SK-N-SH treated with all-trans-retinoic acid at 6 μM for 48 hours (cell line): Measurements from ENCODE around the gene ARFGEF2.

Experiments
- ATAC-seq: fragments of 200-7000 bp; cut with Tn5 transposase; 3 replicates; pipeline ENCODE4 v1.9.1; 2020; ENCODE audit warnings: mild to moderate bottlenecking, moderate library complexity
- ARNTL ChIP-seq: fragments of 450-650 bp; formaldehyde crosslinking; IDR thresholded peaks from 2 replicates; pipeline ENCODE4 v1.5.0; 2020; ENCODE audit warnings: low read depth, mild to moderate bottlenecking, moderate library complexity, borderline replicate concordance
- BACH2 ChIP-seq: fragments of 250-450 bp; sonication (Bioruptor Pico); IDR thresholded peaks from 2 replicates; pipeline ENCODE4 v1.9.0; 2021; ENCODE audit warnings: mild to moderate bottlenecking, borderline replicate concordance
- CSDC2 ChIP-seq: fragments of 250-450 bp; sonication (Bioruptor Pico); IDR thresholded peaks from 2 replicates; pipeline ENCODE4 v1.5.0; 2020; ENCODE audit warnings: mild to moderate bottlenecking, moderate library complexity
- GLIS3 ChIP-seq: fragments of 250-450 bp; sonication (Bioruptor Pico); IDR thresholded peaks from 2 replicates; pipeline ENCODE4 v1.5.0; 2020; ENCODE audit warnings: mild to moderate bottlenecking, moderate library complexity
- ISL1 ChIP-seq: fragments of 250-450 bp; sonication (Bioruptor Pico); IDR thresholded peaks from 2 replicates; pipeline ENCODE4 v2.1.2; 2022; ENCODE audit warnings: mild to moderate bottlenecking, moderate library complexity
- OSR1 ChIP-seq: fragments of 250-450 bp; sonication (Bioruptor Pico); IDR thresholded peaks from 2 replicates; pipeline ENCODE4 v1.8.0; 2022; ENCODE audit warnings: moderate library complexity, mild to moderate bottlenecking, inconsistent platforms
- PPARA ChIP-seq: fragments of 250-450 bp; sonication (Bioruptor Pico); IDR thresholded peaks from 2 replicates; pipeline ENCODE4 v1.5.0; 2020; ENCODE audit warnings: mild to moderate bottlenecking, borderline replicate concordance
- RARB ChIP-seq: fragments of 250-450 bp; sonication (Bioruptor Pico); IDR thresholded peaks from 2 replicates; pipeline ENCODE4 v1.8.0; 2021; ENCODE audit warnings: mild to moderate bottlenecking, moderate library complexity
- SNAI2 ChIP-seq: fragments of 250-450 bp; sonication (Bioruptor Pico); IDR thresholded peaks from 2 replicates; pipeline ENCODE4 v1.5.0; 2020; ENCODE audit warnings: mild to moderate bottlenecking, moderate library complexity
- TOX ChIP-seq: fragments of 250-450 bp; sonication (Bioruptor Pico); IDR thresholded peaks from 2 replicates; pipeline ENCODE4 v1.8.0; 2021; ENCODE audit warnings: mild to moderate bottlenecking, moderate library complexity, borderline replicate concordance
- ZC3H10 ChIP-seq: fragments of 250-450 bp; sonication (Bioruptor Pico); IDR thresholded peaks from 2 replicates; pipeline ENCODE4 v1.5.1; 2021; ENCODE audit warnings: mild to moderate bottlenecking, moderate library complexity
- ZFP30 ChIP-seq: fragments of 450-650 bp; formaldehyde crosslinking; IDR thresholded peaks from 2 replicates; pipeline ENCODE4 v1.5.0; 2022; ENCODE audit warnings: mild to moderate bottlenecking, moderate library complexity
- ZNF565 ChIP-seq: fragments of 450-650 bp; formaldehyde crosslinking; conservative IDR thresholded peaks from 2 replicates; pipeline ENCODE4 v1.5.0; 2020; ENCODE audit warnings: low read depth, mild to moderate bottlenecking, moderate library complexity
- TF ChIP-seq, protein P1 (sequence below): fragments of 250-450 bp; sonication (Bioruptor Pico); IDR thresholded peaks from 2 replicates; pipeline ENCODE4 v1.5.1; 2021; ENCODE audit warnings: mild to moderate bottlenecking, moderate library complexity
- TF ChIP-seq, protein P2 (sequence below): fragments of 250-450 bp; sonication (Bioruptor Pico); IDR thresholded peaks from 2 replicates; pipeline ENCODE4 v1.5.1; 2020; ENCODE audit warnings: low read depth, mild to moderate bottlenecking, moderate library complexity
- TF ChIP-seq, protein P3 (sequence below): fragments of 250-450 bp; sonication (Bioruptor Pico); IDR thresholded peaks from 2 replicates; pipeline ENCODE4 v1.8.0; 2021; ENCODE audit warnings: low read depth, mild to moderate bottlenecking, moderate library complexity, borderline replicate concordance
- TF ChIP-seq, protein P4 (sequence below): fragments of 250-450 bp; sonication (Bioruptor Pico); IDR thresholded peaks from 2 replicates; pipeline ENCODE4 v1.5.0; 2020; ENCODE audit warnings: mild to moderate bottlenecking, moderate library complexity
- TF ChIP-seq, protein P5 (sequence below): fragments of 250-450 bp; sonication (Bioruptor Pico); IDR thresholded peaks from 2 replicates; pipeline ENCODE4 v1.8.0; 2020; ENCODE audit warnings: mild to moderate bottlenecking, moderate library complexity, borderline replicate concordance

ARFGEF2 gene

DNA sequence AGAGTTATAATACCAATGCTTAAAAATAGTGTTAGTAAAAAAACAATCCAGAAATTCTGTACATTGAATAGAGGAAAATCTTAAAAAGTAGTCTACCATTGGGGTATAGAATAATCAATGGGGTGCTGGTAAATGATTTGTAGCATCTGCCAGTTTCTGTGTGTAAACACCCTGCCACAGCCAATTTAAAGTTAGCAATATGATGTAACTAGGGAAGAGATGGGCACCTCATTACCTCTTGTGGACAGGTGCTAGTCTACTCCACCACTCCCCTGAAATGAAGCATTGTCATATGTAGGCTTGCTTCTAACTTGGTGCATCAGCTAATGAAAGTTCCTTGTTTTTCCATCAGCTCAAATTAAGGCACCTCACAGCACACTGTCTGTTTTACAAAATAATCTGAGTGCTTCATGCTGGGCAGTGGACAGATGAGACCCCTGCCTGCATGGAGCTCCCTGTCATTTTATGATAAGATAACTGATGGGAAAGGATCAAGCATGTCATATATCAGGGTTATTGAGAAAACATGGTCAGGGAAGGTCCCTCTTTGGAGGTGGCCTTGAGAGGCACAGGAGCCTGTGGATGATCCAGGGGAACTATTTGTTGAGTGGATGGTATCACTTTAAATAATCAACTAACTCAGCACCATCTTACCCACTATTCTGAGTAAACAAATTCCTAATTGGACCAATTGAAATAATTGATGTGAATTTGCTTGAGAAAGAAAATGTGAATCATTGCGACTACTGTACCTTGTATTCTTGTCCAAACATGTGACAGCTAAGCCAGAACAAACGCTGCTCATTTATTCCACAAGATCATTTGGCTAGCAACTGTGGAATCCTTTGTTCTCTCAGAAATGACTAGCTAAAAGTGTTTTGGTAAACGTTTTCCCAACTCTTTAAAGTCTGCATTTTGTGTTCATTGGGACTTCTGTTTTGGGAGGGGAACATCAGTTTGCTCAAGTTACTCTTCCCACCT, 78.7 kb downstream of the ARFGEF2 start:
- TF ChIP-seq CSDC2 (CRISPR knock-in tag), result no peak
- TF ChIP-seq ZNF565, result no peak
- no peak for TF ChIP-seq TOX (CRISPR knock-in tag)
- TF ChIP-seq, protein P1, sequence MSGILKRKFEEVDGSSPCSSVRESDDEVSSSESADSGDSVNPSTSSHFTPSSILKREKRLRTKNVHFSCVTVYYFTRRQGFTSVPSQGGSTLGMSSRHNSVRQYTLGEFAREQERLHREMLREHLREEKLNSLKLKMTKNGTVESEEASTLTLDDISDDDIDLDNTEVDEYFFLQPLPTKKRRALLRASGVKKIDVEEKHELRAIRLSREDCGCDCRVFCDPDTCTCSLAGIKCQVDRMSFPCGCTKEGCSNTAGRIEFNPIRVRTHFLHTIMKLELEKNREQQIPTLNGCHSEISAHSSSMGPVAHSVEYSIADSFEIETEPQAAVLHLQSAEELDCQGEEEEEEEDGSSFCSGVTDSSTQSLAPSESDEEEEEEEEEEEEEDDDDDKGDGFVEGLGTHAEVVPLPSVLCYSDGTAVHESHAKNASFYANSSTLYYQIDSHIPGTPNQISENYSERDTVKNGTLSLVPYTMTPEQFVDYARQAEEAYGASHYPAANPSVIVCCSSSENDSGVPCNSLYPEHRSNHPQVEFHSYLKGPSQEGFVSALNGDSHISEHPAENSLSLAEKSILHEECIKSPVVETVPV (CRISPR knock-in tag), result no peak
- TF ChIP-seq, protein P2, sequence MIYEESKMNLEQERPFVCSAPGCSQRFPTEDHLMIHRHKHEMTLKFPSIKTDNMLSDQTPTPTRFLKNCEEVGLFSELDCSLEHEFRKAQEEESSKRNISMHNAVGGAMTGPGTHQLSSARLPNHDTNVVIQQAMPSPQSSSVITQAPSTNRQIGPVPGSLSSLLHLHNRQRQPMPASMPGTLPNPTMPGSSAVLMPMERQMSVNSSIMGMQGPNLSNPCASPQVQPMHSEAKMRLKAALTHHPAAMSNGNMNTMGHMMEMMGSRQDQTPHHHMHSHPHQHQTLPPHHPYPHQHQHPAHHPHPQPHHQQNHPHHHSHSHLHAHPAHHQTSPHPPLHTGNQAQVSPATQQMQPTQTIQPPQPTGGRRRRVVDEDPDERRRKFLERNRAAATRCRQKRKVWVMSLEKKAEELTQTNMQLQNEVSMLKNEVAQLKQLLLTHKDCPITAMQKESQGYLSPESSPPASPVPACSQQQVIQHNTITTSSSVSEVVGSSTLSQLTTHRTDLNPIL (CRISPR knock-in tag), result no peak
- no peak for TF ChIP-seq ZC3H10 (CRISPR knock-in tag)
- TF ChIP-seq ISL1, result no peak
- TF ChIP-seq, protein P3, sequence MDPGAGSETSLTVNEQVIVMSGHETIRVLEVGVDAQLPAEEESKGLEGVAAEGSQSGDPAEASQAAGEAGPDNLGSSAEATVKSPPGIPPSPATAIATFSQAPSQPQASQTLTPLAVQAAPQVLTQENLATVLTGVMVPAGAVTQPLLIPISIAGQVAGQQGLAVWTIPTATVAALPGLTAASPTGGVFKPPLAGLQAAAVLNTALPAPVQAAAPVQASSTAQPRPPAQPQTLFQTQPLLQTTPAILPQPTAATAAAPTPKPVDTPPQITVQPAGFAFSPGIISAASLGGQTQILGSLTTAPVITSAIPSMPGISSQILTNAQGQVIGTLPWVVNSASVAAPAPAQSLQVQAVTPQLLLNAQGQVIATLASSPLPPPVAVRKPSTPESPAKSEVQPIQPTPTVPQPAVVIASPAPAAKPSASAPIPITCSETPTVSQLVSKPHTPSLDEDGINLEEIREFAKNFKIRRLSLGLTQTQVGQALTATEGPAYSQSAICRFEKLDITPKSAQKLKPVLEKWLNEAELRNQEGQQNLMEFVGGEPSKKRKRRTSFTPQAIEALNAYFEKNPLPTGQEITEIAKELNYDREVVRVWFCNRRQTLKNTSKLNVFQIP, result no peak
- no peak for TF ChIP-seq ARNTL (CRISPR knock-in tag)
- TF ChIP-seq SNAI2 (CRISPR knock-in tag), result no peak
- ATAC-seq, result no peak

DNA sequence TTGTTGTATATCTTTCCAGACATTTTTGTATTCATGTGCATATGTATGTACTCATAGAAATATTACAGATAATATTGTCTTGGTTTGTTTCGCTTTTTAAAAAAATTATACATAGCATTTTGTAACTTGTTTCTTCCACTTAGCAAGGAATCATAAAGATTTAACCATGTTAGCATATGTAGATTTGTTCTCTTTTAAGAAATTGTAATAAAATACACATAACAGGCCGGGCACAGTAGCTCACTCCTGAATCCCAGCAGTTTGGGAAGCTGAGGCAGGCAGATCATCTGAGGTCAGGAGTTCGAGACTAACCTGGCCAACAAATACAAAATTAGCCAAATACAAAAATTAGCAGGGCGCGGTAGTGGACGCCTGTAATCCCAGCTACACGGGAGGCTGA, 80.2 kb downstream of the ARFGEF2 start:
- no peak for ATAC-seq
- TF ChIP-seq ZC3H10 (CRISPR knock-in tag) (no peak), PPARA (CRISPR knock-in tag) (no peak), SNAI2 (CRISPR knock-in tag) (no peak), ISL1 (no peak), RARB (CRISPR knock-in tag) (no peak), OSR1 (CRISPR knock-in tag) (no peak), ZFP30 (CRISPR knock-in tag) (no peak), GLIS3 (CRISPR knock-in tag) (no peak), BACH2 (CRISPR knock-in tag) (no peak), TOX (CRISPR knock-in tag) (no peak)
- TF ChIP-seq, protein P4, sequence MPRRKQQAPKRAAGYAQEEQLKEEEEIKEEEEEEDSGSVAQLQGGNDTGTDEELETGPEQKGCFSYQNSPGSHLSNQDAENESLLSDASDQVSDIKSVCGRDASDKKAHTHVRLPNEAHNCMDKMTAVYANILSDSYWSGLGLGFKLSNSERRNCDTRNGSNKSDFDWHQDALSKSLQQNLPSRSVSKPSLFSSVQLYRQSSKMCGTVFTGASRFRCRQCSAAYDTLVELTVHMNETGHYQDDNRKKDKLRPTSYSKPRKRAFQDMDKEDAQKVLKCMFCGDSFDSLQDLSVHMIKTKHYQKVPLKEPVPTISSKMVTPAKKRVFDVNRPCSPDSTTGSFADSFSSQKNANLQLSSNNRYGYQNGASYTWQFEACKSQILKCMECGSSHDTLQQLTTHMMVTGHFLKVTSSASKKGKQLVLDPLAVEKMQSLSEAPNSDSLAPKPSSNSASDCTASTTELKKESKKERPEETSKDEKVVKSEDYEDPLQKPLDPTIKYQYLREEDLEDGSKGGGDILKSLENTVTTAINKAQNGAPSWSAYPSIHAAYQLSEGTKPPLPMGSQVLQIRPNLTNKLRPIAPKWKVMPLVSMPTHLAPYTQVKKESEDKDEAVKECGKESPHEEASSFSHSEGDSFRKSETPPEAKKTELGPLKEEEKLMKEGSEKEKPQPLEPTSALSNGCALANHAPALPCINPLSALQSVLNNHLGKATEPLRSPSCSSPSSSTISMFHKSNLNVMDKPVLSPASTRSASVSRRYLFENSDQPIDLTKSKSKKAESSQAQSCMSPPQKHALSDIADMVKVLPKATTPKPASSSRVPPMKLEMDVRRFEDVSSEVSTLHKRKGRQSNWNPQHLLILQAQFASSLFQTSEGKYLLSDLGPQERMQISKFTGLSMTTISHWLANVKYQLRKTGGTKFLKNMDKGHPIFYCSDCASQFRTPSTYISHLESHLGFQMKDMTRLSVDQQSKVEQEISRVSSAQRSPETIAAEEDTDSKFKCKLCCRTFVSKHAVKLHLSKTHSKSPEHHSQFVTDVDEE (CRISPR knock-in tag), result no peak
- TF ChIP-seq, protein P5, sequence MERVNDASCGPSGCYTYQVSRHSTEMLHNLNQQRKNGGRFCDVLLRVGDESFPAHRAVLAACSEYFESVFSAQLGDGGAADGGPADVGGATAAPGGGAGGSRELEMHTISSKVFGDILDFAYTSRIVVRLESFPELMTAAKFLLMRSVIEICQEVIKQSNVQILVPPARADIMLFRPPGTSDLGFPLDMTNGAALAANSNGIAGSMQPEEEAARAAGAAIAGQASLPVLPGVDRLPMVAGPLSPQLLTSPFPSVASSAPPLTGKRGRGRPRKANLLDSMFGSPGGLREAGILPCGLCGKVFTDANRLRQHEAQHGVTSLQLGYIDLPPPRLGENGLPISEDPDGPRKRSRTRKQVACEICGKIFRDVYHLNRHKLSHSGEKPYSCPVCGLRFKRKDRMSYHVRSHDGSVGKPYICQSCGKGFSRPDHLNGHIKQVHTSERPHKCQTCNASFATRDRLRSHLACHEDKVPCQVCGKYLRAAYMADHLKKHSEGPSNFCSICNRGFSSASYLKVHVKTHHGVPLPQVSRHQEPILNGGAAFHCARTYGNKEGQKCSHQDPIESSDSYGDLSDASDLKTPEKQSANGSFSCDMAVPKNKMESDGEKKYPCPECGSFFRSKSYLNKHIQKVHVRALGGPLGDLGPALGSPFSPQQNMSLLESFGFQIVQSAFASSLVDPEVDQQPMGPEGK (CRISPR knock-in tag), result no peak

DNA sequence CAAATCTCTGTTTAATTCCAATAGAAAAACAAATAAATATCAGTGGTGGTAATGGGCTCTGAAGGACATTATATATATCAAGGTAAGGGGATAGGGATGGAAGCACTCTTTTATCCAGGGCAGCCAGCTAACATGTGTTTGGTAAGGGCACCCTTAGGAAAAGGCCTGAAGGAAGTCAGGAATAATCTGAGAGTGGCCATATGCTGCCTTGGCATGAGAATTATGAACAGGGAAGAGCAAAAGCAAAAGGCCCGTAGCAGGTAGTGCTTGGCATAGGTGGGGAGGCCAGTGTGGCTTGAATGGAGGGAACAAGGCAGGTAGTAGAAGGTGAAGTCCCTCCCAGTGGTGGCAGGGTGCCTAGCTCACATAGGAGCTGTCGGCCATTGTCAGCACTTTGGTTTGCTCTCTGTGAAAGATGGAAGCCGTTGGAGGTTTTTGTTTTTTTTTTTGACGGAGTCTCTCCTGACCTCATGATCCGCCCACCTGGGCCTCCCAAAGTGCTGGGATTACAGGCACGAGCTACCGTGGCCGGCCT, 85.0 kb downstream of the ARFGEF2 start:
- no peak for ATAC-seq
- no peak for TF ChIP-seq ZNF565
